ENCODE results near the gene IFT122. TPM values are rescaled to one million over a fixed set of nuclear protein-coding genes. Genes with fewer than 3 reads are reported as not detected.

IFT122 gene
- total and polyA plus RNA-seq, 2 donors (not counting 3 experiments of a cell fraction or from before 2014, with no cell fraction given), result 38.4 to 41.7 TPM

DNA sequence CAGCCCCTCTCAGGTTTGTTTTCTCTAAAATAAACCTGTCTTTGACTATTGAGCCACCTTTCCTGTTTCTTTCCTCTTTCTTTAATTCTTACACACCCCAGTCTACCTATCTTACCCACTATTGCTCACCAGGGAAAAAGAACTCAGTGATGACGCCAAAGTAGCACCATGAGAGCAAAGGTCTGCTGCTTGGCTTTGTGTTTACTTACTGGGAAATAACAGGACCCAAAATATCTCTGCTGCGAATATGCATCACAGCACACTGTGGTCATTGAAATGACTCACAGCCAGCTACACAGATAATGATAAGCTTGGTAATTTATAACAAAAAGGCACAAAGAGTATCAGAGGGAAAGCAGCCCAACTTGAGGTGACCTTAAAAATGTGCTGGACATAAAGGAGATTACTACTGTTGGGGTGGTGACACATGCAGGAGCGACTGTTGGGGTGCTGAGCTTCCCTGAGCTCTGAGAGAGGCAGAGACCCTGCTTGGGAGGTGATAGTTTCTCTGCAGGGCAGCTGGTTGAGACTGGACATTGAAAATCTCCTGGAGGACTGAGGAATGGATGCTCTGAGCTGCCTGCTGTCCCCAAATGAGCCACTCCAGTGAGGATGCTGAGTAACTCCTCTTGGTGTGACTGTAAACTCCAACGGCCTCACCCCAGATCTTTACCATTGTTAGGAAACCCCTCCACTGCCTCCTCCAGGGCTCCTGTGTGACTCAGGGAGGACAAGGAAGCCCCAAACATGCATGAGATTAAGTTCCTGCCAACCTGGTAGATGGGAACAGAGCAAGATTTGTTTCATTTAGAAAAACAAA lies 26.1 kb upstream of the IFT122 start:
- FAIRE-seq (peak; percentile 77), DNase-seq (ENCODE audit: low read depth, low spot score) (peak; percentile 71)
- BruUV-seq (replicated peaks), result no TSS peak
- H3K27ac ChIP-seq (ENCODE audit: insufficient read depth, low read depth, low read length), result no peak overlapping the region
- no peaks in the 10 kb centered on the region for H4K20me1 ChIP-seq (replicated peaks; ENCODE audit: control insufficient read depth, extremely low read depth, insufficient read depth, low read length)
- H3K4me1 ChIP-seq (ENCODE audit: control insufficient read depth, extremely low read depth, insufficient read depth, low read length), result peaks cover 8% of the 10 kb centered on the region
- no peaks in the 10 kb centered on the region for H3K79me2 ChIP-seq (ENCODE audit: control insufficient read depth, insufficient read depth, low read length)
- no peaks in the 10 kb centered on the region for H3K27me3 ChIP-seq (ENCODE audit: control insufficient read depth in 2 of 2, insufficient read depth in 2 of 2, low read length in 2 of 2)
- H3K9me1 ChIP-seq (replicated peaks; ENCODE audit: control insufficient read depth, extremely low read depth, insufficient read depth, low read length), result no peaks in the 10 kb centered on the region
- H3K4me2 ChIP-seq (ENCODE audit: insufficient read depth, low read length), result no peak overlapping the region
- no peak overlapping the region for H3K4me3 ChIP-seq (replicated peaks in 1 of 3; ENCODE audit: insufficient read depth in 1 of 3, low read depth in 1 of 3, low read length in 3 of 3)
- peak; percentile 69 for TF ChIP-seq FOS (IDR thresholded peaks at IDR 0.05; ENCODE audit: borderline replicate concordance, insufficient read depth, low read length)
- peak; percentile 57 for TF ChIP-seq JUN (IDR thresholded peaks at IDR 0.05; ENCODE audit: borderline replicate concordance, insufficient read depth, insufficient read length, low read depth)
- TF ChIP-seq EZH2 (IDR thresholded peaks at IDR 0.05; ENCODE audit: borderline replicate concordance, low read depth, low read length, severe bottlenecking), result no peak
- TF ChIP-seq, protein P1, sequence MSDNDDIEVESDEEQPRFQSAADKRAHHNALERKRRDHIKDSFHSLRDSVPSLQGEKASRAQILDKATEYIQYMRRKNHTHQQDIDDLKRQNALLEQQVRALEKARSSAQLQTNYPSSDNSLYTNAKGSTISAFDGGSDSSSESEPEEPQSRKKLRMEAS (IDR thresholded peaks at IDR 0.05; ENCODE audit: insufficient read depth, insufficient read length), result no peak
- TF ChIP-seq MYC (IDR thresholded peaks at IDR 0.05; ENCODE audit: low read depth, low read length), result no peak
- intact Hi-C loops (cut with micrococcal nuclease), result no loop called here
- H2AFZ ChIP-seq (ENCODE audit: low read depth, low read length), result no peak overlapping the region
- dilution Hi-C loops (cut with MboI; ENCODE audit: extremely low pct_ligation_motif_present, low sequenced_read_pairs), result no loop called here
- ChIA-PET CTCF (interaction anchor here (0.7 to 2.2 kb wide), 9 partner anchors 9 to 86 kb away, joined by 3 to 6 read pairs (median 4); partner anchors contain the start of gene EFCAB12), POLR2A (no interaction called here)
- no peak overlapping the region for H3K9ac ChIP-seq (replicated peaks; ENCODE audit: extremely low read depth, insufficient read depth, low read length)
- H3K9me3 ChIP-seq (replicated peaks; ENCODE audit: control insufficient read depth, insufficient read depth, low read length), result no peaks in the 10 kb centered on the region
- no peaks in the 10 kb centered on the region for H3K36me3 ChIP-seq (ENCODE audit: control insufficient read depth in 2 of 2, extremely low read depth in 1 of 2, insufficient read depth in 2 of 2, low read length in 2 of 2)

DNA sequence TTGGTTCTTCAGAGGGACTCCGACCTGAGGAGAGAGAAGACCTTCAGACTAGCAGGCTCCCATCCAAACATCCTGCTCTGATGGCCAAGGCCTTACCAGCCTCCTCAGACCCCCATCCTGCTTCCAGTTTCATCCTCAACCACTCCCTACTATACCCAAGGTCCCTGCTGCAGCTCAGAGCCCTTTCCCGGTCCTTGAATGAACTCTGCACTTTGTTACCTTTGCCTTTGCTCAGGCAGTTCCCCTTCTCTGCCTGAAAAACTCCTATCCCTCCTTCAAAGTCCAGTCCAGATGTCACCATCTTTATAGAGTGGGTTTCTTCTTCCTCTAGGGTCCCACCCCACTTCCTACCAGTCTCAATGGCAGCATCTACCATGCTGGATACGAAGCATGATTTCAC lies 24.6 kb upstream of the IFT122 start:
- FAIRE-seq (no peak), DNase-seq (ENCODE audit: low read depth, low spot score) (no peak)
- Histone ChIP-seq H4K20me1 (replicated peaks; ENCODE audit: control insufficient read depth, extremely low read depth, insufficient read depth, low read length) (no peaks in the 10 kb centered on the region), H3K4me3 (replicated peaks in 1 of 3; ENCODE audit: insufficient read depth in 1 of 3, low read depth in 1 of 3, low read length in 3 of 3) (no peak overlapping the region), H3K9me1 (replicated peaks; ENCODE audit: control insufficient read depth, extremely low read depth, insufficient read depth, low read length) (no peaks in the 10 kb centered on the region), H3K4me1 (ENCODE audit: control insufficient read depth, extremely low read depth, insufficient read depth, low read length) (peaks cover 8% of the 10 kb centered on the region), H3K36me3 (ENCODE audit: control insufficient read depth in 2 of 2, extremely low read depth in 1 of 2, insufficient read depth in 2 of 2, low read length in 2 of 2) (no peaks in the 10 kb centered on the region), H3K9me3 (replicated peaks; ENCODE audit: control insufficient read depth, insufficient read depth, low read length) (no peaks in the 10 kb centered on the region), H3K27ac (ENCODE audit: insufficient read depth, low read depth, low read length) (no peak overlapping the region), H3K79me2 (ENCODE audit: control insufficient read depth, insufficient read depth, low read length) (no peaks in the 10 kb centered on the region), H2AFZ (ENCODE audit: low read depth, low read length) (no peak overlapping the region), H3K27me3 (ENCODE audit: control insufficient read depth in 2 of 2, insufficient read depth in 2 of 2, low read length in 2 of 2) (no peaks in the 10 kb centered on the region), H3K4me2 (ENCODE audit: insufficient read depth, low read length) (no peak overlapping the region), H3K9ac (replicated peaks; ENCODE audit: extremely low read depth, insufficient read depth, low read length) (no peak overlapping the region)
- TF ChIP-seq GATA2 (IDR thresholded peaks at IDR 0.05; ENCODE audit: insufficient read depth, insufficient read length, low read depth, low read length) (no peak), FOS (IDR thresholded peaks at IDR 0.05; ENCODE audit: borderline replicate concordance, insufficient read depth, low read length) (no peak), POLR2AphosphoS5 (IDR thresholded peaks at IDR 0.05; ENCODE audit: insufficient read depth, low read depth, low read length) (no peak), JUN (IDR thresholded peaks at IDR 0.05; ENCODE audit: borderline replicate concordance, insufficient read depth, insufficient read length, low read depth) (no peak), EZH2 (IDR thresholded peaks at IDR 0.05; ENCODE audit: borderline replicate concordance, low read depth, low read length, severe bottlenecking) (no peak), MYC (IDR thresholded peaks at IDR 0.05; ENCODE audit: low read depth, low read length) (no peak), POLR2A (IDR thresholded peaks at IDR 0.05; ENCODE audit: low read depth, low read length) (no peak)
- TF ChIP-seq, protein P1 (IDR thresholded peaks at IDR 0.05; ENCODE audit: insufficient read depth, insufficient read length), result no peak
- TF ChIP-seq, protein P2, sequence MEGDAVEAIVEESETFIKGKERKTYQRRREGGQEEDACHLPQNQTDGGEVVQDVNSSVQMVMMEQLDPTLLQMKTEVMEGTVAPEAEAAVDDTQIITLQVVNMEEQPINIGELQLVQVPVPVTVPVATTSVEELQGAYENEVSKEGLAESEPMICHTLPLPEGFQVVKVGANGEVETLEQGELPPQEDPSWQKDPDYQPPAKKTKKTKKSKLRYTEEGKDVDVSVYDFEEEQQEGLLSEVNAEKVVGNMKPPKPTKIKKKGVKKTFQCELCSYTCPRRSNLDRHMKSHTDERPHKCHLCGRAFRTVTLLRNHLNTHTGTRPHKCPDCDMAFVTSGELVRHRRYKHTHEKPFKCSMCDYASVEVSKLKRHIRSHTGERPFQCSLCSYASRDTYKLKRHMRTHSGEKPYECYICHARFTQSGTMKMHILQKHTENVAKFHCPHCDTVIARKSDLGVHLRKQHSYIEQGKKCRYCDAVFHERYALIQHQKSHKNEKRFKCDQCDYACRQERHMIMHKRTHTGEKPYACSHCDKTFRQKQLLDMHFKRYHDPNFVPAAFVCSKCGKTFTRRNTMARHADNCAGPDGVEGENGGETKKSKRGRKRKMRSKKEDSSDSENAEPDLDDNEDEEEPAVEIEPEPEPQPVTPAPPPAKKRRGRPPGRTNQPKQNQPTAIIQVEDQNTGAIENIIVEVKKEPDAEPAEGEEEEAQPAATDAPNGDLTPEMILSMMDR (IDR thresholded peaks at IDR 0.05; ENCODE audit: extremely low read depth in 1 of 2, insufficient read depth in 1 of 2, low read depth in 1 of 2, low read length in 2 of 2), result no peak
- ChIA-PET POLR2A (no interaction called here), CTCF (interaction anchor here (1.0 to 1.9 kb wide), 3 partner anchors 13 to 32 kb away, joined by 4 to 6 read pairs (median 4); partner anchors contain the start of gene EFCAB12)
- no TSS peak for BruUV-seq (replicated peaks)
- dilution Hi-C loops (cut with MboI; ENCODE audit: extremely low pct_ligation_motif_present, low sequenced_read_pairs) (no loop called here), intact Hi-C loops (cut with micrococcal nuclease) (no loop called here)

All from endothelial cell of umbilical vein (primary cell).